ENCODE results near the gene GDA.

DNA sequence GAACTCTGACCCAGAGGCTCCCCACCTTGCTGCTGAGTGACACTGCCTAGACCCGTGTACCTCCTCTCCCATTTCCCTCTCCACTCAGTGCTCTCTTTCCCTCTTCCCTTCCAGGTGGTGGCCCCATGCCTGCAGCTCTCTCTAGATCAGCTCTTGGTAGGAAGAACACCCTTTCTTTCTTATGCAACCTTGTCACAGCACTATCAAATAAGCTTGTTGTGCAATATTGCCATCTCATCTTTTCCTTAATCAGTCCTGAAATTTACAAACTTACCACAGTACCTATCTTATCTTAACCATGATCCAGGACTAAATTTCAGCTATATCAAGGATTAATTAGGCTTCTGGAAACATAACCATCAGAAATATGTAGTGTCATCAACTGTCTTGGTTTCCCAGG lies 127.2 kb downstream of the GDA start:
- TF ChIP-seq, protein P1, sequence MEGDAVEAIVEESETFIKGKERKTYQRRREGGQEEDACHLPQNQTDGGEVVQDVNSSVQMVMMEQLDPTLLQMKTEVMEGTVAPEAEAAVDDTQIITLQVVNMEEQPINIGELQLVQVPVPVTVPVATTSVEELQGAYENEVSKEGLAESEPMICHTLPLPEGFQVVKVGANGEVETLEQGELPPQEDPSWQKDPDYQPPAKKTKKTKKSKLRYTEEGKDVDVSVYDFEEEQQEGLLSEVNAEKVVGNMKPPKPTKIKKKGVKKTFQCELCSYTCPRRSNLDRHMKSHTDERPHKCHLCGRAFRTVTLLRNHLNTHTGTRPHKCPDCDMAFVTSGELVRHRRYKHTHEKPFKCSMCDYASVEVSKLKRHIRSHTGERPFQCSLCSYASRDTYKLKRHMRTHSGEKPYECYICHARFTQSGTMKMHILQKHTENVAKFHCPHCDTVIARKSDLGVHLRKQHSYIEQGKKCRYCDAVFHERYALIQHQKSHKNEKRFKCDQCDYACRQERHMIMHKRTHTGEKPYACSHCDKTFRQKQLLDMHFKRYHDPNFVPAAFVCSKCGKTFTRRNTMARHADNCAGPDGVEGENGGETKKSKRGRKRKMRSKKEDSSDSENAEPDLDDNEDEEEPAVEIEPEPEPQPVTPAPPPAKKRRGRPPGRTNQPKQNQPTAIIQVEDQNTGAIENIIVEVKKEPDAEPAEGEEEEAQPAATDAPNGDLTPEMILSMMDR (IDR thresholded peaks at IDR 0.05) = no peak
- TF ChIP-seq, protein P2, sequence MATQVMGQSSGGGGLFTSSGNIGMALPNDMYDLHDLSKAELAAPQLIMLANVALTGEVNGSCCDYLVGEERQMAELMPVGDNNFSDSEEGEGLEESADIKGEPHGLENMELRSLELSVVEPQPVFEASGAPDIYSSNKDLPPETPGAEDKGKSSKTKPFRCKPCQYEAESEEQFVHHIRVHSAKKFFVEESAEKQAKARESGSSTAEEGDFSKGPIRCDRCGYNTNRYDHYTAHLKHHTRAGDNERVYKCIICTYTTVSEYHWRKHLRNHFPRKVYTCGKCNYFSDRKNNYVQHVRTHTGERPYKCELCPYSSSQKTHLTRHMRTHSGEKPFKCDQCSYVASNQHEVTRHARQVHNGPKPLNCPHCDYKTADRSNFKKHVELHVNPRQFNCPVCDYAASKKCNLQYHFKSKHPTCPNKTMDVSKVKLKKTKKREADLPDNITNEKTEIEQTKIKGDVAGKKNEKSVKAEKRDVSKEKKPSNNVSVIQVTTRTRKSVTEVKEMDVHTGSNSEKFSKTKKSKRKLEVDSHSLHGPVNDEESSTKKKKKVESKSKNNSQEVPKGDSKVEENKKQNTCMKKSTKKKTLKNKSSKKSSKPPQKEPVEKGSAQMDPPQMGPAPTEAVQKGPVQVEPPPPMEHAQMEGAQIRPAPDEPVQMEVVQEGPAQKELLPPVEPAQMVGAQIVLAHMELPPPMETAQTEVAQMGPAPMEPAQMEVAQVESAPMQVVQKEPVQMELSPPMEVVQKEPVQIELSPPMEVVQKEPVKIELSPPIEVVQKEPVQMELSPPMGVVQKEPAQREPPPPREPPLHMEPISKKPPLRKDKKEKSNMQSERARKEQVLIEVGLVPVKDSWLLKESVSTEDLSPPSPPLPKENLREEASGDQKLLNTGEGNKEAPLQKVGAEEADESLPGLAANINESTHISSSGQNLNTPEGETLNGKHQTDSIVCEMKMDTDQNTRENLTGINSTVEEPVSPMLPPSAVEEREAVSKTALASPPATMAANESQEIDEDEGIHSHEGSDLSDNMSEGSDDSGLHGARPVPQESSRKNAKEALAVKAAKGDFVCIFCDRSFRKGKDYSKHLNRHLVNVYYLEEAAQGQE (IDR thresholded peaks at IDR 0.05; ENCODE audit: insufficient read depth in 1 of 2, low read depth in 2 of 2, low read length in 1 of 2) = no peak
- TF ChIP-seq POLR2AphosphoS5 (IDR thresholded peaks at IDR 0.05; ENCODE audit: low read depth, low read length) = no peak
- TF ChIP-seq SIN3A (IDR thresholded peaks at IDR 0.05; ENCODE audit: borderline replicate concordance, insufficient read depth, low read depth, low read length) = no peak
